Cerebellar nuclear complex (tissue), 1 donor: ENCODE results near the gene CD55.

Experiments
- DNase-seq, 2 experiments: peaks; one replicate each; lab custom pipeline; 2025; lab: John Stamatoyannopoulos, UW

The CD55 gene

DNA sequence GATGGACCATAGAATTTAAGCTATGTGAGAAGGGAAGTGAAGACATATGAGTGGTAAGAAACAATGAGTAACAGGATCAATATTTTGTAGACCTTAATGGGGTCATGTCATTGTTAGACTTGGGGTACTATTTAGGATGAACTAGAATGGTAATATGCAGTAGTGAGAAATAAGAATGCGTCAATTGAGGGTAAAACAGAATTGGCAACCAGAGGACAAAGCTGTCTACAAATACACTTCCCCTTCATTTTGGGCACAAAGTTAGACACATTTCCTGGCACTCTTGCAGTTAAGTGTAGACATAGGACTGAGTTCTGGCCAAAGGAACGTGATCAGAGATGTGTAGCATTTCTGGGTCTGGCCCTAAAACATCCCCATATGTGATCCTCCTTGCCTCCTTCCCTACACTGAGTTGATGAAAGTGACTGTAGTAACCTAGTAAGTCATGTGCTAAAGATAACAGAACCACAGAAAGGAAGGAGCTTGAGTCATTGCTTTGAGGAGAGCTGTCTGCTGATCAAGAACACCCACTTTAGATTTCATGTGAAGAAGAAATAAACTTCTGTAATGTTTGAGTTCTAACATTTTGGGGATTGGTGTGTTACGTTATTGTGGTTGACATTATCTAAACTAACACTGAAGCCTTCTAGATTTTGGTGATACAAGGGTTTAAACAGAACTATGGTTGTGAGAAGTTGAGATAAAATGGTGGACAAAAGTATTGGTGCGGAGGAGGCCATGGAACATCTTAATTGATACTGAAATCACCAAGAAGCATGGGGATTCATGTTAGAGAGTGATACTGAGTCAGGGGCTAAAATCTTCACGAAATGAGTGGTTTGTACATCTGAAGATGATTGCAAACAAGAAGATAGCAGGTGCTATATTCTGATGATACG lies 41.7 kb downstream of the CD55 start:
- no peak for DNase-seq

DNA sequence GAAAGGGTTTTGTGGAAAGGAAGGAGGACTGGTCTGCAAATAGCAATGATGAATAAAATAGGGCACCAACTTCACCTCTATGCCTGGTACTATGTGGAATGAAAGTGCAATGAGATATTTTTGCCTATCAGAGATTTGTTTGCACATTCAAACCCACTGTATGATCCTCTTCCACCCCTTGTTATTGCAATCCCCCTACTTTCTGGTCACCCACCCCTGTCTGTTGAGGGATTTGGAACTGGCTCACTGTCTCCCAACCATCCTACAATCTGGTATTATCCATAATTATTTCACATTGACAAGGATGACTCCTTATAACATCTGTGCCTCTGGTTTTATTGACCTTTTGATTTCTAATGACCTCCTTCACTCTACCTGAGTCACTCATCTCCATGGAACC lies 42.4 kb downstream of the CD55 start:
- DNase-seq, result no peak

DNA sequence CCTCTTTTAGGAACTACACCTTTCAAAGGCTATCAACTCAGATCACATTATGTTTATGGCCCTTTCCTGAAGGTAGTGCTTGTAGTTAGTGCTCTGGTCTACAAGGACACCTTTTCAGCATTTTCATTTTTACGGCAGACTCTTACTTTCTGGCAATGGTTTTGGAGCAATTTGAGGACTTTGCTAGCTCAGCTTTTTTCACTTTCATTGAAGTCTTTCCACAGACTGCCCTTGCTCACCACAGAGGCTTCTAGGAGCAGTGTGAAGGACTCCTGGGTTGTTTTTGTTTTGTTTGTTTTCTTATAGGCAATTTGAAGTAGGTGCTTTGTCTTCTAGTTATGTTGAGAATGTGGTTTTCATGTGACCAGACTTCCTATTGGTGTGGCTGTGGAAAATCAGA lies 43.1 kb downstream of the CD55 start:
- DNase-seq, result no peak

DNA sequence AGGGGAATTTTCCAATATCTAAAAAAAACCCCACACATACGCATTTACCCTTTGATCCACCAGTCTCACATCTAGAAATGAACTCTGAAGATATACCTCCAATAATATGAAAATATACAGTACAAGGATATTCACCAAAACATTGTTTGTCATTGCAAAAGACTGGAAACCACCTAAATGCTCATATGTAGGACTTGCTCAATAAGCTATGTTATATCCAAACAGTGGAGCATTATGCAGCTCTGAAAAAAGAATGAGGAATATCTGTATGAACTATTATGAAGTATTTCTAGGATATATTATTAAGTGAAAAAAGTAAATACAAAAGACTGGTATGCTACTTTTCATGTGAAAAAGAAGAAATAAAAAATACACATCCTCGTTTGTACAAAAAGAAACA lies 43.6 kb downstream of the CD55 start:
- no peak for DNase-seq

DNA sequence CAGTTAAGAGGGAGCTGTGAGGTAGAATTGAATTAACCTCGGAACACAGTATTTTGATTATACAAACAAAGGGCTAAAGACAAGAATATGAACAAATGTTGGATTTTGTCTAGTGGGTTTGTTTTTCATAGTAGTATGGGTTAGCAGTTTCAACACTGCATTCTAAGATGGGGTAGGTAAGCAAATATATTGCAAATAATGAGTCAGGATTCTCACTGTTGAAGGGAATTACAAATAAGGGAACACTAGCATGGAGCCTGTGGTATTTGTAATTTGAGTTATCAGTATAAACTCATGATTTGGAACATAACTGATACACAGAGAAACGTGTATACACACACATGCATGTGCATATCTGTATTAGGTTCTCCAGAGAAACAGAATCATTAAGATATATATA lies 44.5 kb downstream of the CD55 start:
- no peak for DNase-seq

DNA sequence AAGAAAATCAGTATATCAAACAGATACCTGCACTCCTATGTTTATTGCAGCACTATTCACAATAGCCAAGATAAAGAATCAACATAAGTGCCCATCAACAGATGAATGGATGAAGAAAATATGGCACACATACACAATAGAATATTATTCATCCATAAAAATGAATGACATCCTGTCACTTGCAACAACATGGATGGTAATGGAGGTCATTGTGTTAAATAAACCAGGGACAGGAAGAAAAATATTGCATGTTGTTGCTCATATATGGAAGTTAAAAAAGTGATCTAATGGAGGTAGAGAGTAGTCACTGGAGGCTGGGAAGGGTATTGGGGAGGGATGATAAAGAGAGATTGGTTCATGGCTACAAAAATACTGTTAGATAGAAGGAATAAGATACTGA lies 67.2 kb downstream of the CD55 start:
- DNase-seq, result no peak

DNA sequence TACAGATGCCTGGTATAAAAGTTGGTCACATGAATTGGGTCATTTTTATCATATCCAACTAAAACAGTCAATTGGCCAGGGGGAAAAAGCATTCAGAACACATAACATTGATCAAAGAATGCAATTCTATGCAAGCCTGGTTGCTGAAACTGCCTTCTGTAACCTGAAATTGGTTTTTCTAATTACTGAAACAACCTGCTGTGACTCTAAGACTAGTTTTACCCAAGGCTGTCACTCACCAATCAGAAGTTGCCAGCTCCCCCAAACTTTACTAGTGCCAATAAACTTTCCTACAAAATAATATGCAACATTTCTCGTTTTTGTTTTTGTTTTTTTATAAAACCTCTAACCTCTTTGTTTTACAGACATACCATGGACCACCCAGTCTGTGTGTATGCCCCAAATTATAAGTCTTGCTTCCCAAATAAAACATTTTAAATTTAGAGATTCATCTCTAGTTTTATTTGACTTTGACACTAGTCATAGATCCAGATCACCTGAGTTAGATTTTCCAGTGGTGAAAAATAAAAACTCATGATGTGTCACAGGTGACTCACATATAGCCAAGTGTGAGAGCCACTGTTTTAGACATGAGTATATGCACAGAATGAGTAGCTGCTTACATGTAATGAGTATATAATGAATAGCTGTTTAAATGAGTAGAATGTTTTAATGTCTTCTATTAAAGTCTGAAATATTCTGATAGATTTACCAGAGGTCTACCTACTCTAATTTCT lies 68.4 kb downstream of the CD55 start:
- DNase-seq, result no peak

DNA sequence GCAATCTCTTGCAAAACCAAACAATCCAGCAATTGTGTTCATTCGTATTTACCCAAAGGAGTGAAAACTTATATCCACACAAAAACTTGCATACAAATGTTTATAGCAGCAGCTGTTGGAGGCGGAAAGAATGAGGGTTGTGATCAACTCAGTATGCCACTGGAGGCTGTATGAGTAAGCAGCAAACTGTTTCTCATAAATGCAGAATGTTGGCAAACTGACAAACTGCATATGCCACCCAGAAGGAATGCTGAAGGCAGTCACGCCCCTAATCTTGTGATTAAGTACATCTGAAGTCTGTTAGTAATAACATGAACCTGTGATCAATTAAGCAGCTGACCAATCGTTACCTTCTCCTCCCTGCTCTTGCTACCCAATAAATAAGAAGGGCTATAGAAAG lies 72.1 kb downstream of the CD55 start:
- DNase-seq, result no peak

DNA sequence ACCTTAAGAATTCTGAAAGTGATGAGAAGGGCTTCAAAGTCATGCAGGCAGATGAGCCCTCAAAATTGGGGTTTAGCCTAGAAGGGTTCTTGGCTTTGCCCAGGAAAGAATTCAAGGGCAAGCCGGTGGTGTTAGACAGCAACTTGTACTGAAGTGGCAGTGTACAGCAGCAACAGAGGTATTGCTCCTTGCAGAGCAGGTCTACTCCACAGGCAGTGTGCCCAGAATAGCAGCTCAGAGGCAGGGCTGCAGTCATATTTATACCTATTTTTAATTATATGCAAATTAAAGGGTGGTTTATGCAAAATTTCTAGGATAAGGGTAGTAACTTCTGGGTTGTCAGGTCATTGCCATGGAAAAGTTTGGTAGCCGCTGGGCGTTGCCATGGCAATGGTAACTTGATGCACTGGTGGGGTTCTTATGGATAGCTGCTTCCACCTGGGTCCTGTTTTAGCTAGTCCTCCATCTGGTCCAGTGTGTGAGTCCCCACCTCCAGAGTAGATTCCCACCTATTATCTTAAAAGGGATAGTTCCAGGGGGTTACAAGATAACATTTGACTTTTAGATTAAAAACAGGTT lies 74.8 kb downstream of the CD55 start:
- no peak for DNase-seq

DNA sequence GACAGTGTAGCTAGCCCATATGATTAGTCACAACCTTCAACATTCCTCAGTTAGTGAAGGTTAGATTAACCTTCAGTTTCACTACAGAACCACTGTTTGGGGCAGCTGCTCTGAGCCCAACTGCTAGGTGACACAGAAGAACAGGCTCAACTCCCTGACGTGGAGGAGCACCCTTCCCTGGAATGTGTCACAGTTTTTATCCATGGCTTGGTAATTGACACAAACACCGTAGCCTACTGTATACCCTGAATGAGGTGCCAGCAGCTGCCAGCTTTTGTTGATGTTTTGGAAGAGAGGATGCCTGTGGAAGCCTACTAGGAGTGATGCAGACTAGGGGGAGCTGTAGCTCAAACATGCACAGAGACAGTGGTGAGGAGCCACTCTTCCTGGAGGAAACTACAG lies 76.0 kb downstream of the CD55 start:
- DNase-seq, result no peak

DNA sequence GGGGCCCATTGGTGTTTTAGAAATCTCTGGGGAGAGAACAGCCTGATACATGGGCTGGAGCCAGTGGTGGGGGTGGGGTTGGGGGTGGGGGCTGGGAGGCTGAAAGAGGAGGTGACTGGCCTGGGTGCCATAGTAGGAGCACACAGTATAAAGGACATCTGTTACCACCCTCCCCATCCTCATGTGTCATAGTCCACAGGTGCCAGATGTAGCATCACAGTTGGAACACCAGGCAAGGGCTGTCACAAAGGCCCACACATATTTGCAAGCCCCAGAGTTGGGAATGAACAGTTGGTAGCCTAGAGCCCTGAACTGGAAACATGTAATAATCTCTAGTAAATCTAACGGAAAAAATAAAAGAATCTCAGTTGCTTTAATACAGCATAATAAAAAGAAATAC lies 77.5 kb downstream of the CD55 start:
- DNase-seq, result no peak

DNA sequence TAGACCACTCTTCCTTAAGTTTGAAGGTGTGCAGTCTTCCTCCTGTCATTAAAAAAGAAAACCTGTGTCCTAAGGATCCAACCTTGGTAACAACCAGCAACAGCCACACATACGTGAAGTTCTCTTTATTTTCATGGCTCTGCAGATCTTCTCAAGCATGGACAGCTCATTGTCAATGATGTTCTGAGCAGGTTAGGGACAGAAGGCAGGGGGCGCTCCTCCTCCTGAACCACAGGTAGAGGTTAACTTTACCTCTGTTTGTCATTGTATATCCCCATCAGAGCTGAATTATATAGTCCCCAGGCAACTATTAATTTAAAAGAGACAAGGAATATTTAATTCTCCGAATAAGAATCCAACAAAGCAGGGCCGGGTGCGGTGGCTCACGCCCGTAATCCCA lies 80.1 kb downstream of the CD55 start:
- no peak for DNase-seq

DNA sequence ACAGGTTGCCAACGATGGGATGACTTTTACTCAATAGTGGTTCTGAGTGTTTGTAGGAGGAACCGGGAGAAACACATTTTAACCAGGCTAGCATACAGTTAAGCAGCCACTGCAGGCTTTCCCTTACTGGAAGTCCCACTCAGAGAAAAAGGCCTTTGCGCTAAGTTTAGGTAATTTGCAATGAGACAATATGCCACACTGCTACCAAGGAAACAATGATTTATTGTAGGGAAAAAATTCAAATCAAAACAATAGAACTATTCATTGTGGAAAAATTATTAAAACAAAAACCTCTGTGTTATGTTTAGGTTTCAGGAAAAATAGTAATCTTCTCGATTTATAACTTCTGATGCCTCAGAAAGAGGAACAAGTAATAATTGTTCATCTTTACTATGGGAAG lies 81.3 kb downstream of the CD55 start:
- DNase-seq, result no peak

DNA sequence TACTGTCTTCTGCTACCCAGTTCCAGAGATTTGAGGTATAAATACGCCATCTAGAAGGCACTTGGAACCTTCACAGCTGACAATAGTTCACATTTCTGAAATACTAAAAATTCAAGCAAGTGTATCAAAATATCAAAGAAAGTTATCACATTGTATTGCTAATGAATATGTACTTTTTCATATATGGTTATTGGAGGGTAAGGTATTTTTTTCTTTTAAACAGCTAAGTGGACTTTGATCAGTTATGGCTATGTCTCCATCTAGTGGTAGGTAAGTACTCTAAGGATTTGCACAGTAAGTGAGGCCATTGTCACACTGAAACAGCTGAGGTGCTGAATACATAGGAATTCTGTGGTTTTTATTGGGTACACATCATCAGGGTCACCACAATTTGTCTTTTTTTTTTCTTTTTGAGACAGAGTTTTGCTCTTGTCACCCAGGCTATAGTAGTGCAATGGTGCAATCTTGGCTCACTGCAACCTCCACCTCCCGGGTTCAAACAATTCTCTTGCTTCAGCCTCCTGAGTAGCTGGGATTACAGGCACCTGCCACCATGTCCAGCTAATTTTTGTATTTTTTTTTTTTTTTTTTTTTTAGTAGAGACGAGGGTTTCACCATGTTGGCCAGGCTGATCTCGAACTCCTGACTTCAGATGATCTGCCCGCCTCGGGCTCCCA lies 83.5 kb downstream of the CD55 start:
- DNase-seq, result no peak

DNA sequence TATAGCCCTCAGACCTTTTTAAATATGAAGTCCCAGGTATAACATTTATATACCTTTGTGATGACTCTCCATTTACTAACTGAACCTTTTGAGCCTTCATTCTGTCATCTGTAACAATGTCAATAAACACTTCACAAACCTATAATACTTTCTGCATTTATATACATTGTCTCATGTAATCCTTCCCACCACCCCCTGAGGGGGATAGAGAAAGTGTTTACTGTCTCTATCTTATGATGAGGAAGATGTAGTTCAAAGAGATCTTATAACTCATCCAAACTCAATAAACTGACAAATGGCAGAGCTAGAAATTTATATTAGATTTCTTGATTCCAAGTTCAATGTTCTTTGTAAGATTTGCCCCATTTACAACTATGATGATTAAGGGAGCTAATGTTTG lies 84.3 kb downstream of the CD55 start:
- no peak for DNase-seq

DNA sequence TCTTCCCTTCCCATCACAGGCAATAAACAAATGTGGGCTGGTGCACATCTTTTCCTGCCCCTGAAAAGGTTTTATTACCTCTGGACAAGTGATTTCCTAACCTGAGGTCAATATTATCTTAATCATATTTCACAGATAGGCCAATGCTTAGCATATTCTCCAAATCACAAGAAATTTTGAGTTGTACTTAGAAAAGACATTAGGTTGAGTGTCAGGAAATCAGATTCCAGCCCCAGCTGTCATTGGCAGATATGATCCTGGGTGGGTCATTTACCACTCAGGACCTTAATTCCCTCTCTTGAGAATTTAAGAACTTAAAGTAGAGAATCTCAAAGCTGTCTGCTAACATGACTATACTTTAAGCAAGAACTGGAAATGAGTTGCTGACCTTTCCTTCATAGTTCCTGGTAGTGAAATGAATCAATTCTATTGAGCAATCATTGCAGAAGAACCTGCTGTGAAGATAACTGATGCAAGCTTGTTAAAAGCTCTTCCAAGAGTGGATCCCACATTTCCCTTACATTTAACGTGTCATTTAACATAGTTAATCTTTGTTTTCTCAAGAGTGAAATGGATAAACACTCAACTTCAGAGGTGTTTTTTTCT lies 86.3 kb downstream of the CD55 start:
- DNase-seq, result no peak
